Endometrial microvascular endothelial cells (primary cell): ENCODE results near the gene APOE. TPM values are rescaled to one million over a fixed set of nuclear protein-coding genes. Genes with fewer than 3 reads are reported as not detected.
"Not testable (repeated sequence)": the region's sequence is repeated elsewhere in the genome, so short reads cannot be mapped to it uniquely, and the experiment has no call there.

Experiments used
- in situ Hi-C: cut with HindIII; loops from 2 replicates; pipeline ENCODE4 v1.10.0; 2017; ENCODE audit warnings: low sequenced_read_pairs, low pct_unique_long_range_greater_than_20kb; ENCODE audit errors: inconsistent ontology term
- total RNA-seq: library from RNA; depleted of rRNA; stranded (reverse); fragments of >200 nt; gene quantifications from one replicate; pipeline ENCODE4 v1.2.3, GENCODE V29; 2015; ENCODE audit errors: inconsistent ontology term

APOE gene
- total RNA-seq, 1 donor from 2014 or later: 0.09 TPM

DNA sequence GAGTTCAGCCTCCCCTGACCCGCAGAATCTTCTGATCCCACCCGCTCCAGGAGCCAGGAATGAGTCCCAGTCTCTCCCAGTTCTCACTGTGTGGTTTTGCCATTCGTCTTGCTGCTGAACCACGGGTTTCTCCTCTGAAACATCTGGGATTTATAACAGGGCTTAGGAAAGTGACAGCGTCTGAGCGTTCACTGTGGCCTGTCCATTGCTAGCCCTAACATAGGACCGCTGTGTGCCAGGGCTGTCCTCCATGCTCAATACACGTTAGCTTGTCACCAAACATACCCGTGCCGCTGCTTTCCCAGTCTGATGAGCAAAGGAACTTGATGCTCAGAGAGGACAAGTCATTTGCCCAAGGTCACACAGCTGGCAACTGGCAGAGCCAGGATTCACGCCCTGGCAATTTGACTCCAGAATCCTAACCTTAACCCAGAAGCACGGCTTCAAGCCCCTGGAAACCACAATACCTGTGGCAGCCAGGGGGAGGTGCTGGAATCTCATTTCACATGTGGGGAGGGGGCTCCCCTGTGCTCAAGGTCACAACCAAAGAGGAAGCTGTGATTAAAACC is 1.1 kb upstream of the APOE start:
- in situ Hi-C loops: no loop called here

DNA sequence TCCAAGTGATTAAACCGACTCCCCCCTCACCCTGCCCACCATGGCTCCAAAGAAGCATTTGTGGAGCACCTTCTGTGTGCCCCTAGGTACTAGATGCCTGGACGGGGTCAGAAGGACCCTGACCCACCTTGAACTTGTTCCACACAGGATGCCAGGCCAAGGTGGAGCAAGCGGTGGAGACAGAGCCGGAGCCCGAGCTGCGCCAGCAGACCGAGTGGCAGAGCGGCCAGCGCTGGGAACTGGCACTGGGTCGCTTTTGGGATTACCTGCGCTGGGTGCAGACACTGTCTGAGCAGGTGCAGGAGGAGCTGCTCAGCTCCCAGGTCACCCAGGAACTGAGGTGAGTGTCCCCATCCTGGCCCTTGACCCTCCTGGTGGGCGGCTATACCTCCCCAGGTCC is 2.0 kb downstream of the APOE start:
- in situ Hi-C loops: no loop called here

DNA sequence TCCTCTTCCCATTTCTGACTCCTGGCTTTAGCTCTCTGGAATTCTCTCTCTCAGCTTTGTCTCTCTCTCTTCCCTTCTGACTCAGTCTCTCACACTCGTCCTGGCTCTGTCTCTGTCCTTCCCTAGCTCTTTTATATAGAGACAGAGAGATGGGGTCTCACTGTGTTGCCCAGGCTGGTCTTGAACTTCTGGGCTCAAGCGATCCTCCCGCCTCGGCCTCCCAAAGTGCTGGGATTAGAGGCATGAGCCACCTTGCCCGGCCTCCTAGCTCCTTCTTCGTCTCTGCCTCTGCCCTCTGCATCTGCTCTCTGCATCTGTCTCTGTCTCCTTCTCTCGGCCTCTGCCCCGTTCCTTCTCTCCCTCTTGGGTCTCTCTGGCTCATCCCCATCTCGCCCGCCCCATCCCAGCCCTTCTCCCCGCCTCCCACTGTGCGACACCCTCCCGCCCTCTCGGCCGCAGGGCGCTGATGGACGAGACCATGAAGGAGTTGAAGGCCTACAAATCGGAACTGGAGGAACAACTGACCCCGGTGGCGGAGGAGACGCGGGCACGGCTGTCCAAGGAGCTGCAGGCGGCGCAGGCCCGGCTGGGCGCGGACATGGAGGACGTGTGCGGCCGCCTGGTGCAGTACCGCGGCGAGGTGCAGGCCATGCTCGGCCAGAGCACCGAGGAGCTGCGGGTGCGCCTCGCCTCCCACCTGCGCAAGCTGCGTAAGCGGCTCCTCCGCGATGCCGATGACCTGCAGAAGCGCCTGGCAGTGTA is 2.7 kb downstream of the APOE start:
- in situ Hi-C loops: no loop called here

DNA sequence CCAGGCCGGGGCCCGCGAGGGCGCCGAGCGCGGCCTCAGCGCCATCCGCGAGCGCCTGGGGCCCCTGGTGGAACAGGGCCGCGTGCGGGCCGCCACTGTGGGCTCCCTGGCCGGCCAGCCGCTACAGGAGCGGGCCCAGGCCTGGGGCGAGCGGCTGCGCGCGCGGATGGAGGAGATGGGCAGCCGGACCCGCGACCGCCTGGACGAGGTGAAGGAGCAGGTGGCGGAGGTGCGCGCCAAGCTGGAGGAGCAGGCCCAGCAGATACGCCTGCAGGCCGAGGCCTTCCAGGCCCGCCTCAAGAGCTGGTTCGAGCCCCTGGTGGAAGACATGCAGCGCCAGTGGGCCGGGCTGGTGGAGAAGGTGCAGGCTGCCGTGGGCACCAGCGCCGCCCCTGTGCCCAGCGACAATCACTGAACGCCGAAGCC is 3.3 kb downstream of the APOE start:
- in situ Hi-C loops: no loop called here

DNA sequence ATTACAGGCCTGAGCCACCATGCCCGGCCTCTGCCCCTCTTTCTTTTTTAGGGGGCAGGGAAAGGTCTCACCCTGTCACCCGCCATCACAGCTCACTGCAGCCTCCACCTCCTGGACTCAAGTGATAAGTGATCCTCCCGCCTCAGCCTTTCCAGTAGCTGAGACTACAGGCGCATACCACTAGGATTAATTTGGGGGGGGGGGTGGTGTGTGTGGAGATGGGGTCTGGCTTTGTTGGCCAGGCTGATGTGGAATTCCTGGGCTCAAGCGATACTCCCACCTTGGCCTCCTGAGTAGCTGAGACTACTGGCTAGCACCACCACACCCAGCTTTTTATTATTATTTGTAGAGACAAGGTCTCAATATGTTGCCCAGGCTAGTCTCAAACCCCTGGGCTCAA is 4.2 kb downstream of the APOE start:
- in situ Hi-C loops: no loop called here

DNA sequence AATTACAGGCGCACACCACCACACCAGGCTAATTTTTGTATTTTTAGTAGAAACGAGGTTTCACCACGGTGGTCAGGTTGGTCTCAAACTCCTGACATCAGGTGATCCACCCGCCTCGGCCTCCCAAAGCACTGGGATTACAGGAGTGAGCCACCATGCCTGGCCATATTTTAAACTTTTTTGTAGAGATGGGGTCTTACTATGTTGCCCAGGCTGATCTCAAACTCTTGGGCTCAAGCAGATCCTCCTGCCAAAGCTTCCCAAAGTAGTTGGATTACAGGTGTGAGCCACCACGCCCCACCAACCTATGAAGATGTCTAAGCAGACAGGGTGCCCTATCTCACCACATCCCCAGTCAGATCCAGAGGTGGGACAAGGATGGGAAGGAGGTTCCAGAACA is 6.3 kb downstream of the APOE start:
- in situ Hi-C loops: not testable (repeated sequence)

DNA sequence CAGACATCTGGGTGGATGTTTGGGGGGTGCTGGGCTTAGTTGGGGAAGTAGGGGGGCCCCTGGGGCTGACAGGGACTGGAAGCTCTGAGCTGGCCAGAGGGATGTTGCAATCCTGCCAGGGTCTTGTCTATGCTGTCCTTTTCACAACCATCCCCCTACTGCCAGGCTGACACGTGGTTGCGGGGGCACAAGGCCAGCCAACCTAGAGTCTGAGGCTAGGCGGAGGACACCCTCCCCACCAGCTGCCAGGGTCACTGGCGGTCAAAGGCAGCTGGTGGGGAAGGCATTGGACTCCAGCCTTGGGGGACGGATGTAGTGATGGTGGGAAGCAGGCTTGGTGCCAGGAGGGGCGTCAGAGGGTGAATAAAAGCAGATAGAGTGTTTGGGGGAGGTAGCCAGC is 7.3 kb downstream of the APOE start:
- in situ Hi-C loops: no loop called here

DNA sequence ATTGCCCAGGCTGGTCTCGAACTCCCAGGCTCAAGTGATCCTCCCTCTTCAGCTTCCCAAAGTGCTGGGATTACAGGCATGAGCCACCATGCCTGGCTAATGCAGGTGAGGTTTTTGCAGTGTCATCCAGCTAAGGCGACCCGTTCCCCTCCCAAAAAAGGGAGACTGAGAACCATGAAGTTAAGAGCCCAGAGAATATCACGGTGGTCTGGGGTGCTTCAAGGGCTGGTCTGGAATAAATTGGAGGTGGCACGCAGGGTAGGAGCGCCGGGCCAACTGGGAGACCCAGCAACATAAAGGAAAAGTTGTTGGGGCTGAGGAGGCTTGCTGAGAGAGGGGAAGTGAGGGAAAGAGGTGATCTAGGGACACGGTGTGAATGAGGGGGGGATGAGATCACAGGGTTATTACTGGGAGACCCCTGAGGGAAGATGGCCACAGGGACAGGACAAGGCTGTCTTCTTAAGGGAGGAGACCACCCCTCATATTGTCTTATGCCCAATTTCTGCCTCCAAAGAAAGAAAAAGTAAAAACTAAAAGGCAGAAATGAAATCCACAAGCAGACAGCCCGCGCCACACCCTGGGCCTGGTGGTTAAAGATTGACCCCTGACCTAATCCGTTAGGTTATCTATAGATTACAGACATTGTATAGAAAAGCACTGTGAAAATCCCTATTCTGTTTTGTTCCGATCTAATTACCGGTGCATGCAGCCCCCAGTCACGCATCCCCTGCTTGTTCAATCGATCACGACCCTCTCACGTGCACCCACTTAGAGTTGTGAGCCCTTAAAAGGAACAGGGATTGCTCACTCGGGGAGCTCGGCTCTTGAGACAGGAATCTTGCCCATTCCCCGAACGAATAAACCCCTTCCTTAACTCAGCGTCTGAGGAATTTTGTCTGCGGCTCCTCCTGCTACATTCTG is 8.2 kb downstream of the APOE start:
- in situ Hi-C loops: not testable (repeated sequence)

DNA sequence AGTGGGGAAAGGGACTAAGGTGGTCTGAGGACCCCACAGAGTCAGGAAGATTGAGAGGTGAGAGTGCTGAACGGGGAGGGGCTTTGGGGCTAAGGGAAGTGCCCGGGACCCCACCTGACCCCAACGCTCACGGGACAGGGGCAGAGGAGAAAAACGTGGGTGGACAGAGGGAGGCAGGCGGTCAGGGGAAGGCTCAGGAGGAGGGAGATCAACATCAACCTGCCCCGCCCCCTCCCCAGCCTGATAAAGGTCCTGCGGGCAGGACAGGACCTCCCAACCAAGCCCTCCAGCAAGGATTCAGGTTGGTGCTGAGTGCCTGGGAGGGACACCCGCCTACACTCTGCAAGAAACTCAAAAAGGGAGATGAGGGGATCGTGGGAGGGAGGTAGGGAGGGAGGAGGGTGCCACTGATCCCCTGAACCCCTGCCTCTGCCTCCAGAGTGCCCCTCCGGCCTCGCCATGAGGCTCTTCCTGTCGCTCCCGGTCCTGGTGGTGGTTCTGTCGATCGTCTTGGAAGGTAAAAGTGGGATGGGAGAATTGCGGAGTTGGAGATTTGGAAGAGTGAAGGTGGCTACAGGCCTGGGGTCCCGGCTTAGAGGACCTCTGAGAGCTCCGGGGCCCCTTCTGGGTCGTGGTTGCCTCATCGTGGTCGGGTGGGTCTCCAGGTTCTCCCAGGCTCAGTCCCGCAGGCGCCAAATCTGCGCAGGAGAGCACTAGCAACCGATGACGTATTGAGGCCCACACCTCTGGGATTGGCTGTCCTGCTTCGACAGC is 9.0 kb downstream of the APOE start, which contains the start of gene APOC1:
TSS of gene APOC1 (plus strand) at position 176 of the 774 bp plus-strand sequence. CDS start at position 460, 284 bp downstream.
- in situ Hi-C loops: not testable (repeated sequence)

DNA sequence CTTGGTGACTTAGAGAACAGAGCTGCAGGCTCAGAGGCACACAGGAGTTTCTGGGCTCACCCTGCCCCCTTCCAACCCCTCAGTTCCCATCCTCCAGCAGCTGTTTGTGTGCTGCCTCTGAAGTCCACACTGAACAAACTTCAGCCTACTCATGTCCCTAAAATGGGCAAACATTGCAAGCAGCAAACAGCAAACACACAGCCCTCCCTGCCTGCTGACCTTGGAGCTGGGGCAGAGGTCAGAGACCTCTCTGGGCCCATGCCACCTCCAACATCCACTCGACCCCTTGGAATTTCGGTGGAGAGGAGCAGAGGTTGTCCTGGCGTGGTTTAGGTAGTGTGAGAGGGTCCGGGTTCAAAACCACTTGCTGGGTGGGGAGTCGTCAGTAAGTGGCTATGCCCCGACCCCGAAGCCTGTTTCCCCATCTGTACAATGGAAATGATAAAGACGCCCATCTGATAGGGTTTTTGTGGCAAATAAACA is 18.7 kb downstream of the APOE start:
- in situ Hi-C loops: no loop called here

DNA sequence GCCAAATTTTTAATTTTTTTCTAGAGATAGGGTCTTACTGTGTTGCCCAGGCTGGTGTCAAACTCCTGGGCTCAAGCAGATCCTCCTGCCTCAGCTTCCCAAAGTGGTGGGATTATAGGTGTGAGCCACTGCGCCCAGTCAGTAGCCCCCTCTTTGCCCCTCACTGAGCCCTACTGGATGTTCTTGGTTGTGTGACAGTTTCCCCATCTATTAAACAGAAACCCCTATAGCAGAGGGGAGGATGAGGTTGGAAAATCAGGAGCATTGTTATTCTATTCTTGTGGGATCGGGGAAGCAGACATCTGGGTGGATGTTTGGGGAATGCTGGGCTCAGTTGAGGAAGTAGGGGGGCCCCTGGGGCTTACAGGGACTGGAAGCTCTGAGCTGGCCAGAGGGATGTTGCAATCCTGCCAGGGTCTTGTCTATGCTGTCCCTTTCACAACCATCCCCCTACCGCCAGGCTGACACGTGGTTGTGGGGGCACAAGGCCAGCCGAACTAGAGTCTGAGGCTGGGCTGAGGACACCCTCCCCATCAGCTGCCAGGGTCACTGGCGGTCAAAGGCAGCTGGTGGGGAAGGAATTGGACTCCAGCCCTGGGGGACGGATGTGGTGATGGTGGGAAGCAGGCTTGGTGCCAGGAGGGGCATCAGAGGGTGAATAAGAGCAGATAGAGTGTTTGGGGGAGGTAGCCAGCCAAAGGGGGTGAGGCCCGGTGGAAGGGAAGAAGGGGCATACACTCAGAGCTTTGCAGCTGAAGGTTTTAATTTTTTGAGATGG is 19.7 kb downstream of the APOE start:
- in situ Hi-C loops: no loop called here

DNA sequence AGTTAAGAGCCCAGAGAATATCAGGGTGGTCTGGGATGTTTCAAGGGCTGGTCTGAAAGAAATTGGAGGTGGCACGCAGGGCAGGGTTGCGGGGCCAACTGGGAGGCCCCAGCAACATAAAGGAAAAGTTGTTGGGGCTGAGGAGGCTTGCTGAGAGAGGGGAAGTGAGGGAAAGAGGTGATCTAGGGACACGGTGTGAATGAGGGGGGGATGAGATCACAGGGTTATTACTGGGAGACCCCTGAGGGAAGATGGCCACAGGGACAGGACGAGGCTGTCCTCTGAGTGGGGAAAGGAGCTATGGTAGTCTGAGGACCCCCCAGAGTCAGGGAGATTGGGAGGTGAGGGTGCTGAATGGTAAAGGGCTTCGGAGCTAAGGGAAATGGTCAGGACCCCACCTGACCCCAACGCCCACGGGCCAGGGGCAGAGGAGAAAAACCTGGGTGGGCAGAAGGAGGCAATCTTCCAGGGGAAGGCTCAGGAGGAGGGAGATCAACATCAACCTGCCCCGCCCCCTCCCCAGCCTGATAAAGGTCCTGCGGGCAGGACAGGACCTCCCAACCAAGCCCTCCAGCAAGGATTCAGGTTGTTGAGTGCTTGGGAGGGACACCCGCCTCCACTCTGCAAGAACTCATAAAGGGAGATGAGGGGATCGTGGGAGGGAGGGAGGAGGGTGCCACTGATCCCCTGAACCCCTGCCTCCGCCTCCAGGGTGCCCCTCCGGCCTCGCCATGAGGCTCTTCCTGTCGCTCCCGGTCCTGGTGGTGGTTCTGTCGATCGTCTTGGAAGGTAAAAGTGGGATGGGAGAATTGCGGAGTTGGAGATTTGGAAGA is 20.9 kb downstream of the APOE start:
- in situ Hi-C loops: not testable (repeated sequence)

DNA sequence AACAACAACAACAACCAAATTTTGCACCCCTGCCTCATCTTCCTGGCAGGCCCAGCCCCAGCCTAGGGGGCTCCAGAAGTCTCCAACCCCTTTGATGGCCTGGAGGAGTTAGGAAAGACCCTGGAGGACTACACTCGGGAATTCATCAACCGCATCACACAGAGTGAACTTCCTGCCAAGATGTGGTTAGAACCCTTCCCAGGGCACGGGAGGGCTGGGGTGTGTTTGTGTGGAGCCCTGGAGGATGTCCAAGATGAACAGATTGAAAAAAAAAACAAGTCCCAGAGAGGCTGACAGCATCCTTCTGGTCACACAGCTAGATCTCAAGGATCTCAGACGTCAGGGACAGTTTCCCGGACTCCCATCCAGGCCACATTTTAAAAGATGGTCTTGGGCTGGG is 22.1 kb downstream of the APOE start:
- in situ Hi-C loops: no loop called here

DNA sequence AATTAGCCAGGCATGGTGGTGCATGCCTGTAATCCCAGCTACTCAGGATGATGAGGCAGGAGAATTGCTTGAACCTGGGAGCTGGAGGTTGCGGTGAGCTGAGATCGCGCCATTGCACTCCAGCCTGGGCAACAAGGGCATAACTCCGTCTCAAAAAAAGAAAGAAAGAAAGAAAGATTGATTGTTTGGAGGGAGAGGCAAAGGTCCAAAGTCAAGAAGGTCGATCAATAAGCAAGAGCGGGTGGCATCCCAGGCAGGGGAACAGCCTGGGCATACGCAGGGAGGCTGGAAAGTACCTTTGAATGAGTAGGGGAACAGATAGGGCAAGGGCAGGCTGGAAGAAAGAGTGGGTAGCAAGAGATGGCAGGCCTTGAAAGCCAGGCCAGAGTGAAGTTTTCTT is 24.5 kb downstream of the APOE start:
- in situ Hi-C loops: no loop called here

DNA sequence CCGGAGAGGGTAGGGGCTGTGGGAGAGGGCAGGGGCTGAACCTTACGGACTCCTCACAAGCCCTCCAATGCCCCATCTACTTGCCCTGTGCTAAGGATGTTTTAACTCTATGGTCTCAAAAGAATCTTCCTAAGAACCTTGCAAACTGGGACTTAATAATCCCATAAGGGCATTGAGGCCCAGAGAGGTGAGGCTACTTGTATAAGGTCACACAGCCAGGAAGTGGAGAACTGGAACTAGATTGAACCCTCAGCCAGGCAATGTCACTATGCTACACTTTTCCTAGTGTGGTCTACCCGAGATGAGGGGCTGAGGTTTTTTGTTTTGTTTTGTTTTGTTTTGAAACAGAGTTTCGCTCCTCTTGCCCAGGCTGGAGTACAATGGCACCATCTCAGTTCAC is 25.9 kb downstream of the APOE start:
- in situ Hi-C loops: no loop called here

DNA sequence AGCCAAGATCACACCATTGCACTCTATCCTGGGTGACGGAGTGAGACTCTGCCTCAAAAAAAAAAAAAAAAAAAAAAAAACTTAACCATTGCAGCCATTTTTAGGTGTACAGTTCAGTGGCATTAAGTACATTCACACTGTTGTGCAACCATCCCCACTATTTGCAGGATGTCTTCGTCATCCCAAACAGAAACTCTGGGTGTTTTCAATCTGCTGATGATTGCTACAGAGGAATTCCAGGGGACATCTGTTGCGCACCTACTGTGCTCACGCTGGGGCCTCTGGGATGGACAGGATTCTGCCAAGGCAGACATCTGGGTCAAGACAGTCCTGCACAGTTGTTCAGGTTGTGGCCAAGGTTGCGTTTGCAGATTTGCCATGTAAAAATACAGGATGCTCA is 34.1 kb downstream of the APOE start:
- in situ Hi-C loops: no loop called here

DNA sequence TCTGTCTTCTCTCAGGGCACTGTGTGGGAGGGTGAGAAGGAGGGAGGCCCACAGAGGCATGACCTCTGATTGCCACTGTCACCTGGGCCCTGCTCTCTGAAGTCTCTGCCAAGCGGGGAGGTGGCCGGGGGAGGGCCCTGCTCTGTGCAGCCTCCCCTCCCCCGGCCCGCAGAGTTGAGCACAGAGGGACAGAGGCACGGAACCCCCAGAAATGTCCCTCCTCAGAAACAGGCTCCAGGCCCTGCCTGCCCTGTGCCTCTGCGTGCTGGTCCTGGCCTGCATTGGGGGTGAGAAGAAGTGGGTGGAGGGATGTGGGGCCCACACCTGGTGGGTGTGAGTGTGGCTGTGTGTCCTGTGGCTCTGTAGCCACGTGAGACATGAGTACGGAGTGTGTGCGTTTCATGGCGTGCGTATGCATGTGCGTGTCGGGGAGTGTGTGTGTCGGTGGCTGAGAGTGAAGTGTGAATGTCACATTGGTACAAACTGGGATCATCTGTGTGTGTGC is 36.5 kb downstream of the APOE start, which contains the start of gene APOC4:
TSS of gene APOC4 (plus strand) at position 171 of the 505 bp plus-strand sequence. CDS start at position 212, 41 bp downstream.
- in situ Hi-C loops: no loop called here
